ENCODE data around the gene TPM2.

Gene TPM2

DNA sequence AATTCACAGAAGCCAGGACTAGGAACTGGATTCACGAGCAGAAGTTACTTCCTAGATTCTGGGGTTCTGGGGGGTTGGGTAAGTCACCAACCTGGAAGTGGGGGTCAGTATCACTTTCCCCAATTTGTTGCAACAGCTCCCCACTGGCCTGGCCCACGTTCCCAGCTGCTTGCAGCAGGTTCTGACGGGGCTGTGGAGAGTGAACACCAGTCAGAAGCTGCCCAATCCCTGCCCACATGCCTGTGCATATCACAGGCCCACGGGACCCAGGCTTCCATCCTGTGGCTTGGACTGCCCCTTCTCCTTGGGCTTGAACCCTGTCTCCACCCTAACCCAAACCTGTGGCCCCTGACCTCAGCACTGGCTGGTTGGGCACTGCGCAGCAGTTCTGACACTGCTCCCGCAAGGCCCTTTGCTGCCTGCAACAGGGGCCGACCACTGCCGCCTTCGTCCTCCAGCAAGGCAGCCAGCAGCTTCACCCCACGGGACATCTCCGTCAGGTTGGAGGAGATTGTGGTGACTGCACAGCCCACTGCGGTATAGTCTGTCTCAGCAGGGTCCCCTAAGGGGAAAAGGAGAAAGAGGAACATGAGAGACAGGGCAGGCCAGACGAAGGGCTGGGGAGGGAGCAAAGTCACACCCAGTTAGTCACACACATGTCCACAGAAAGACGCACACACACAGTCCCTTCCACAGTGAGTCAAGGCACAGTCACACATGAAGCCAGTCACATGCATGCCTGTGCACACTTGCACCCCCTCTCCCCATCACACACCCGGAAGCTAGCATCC is 29.2 kb upstream of the TPM2 start:
- DNase-seq (ENCODE audit: low read depth in 2 of 2): no peak

DNA sequence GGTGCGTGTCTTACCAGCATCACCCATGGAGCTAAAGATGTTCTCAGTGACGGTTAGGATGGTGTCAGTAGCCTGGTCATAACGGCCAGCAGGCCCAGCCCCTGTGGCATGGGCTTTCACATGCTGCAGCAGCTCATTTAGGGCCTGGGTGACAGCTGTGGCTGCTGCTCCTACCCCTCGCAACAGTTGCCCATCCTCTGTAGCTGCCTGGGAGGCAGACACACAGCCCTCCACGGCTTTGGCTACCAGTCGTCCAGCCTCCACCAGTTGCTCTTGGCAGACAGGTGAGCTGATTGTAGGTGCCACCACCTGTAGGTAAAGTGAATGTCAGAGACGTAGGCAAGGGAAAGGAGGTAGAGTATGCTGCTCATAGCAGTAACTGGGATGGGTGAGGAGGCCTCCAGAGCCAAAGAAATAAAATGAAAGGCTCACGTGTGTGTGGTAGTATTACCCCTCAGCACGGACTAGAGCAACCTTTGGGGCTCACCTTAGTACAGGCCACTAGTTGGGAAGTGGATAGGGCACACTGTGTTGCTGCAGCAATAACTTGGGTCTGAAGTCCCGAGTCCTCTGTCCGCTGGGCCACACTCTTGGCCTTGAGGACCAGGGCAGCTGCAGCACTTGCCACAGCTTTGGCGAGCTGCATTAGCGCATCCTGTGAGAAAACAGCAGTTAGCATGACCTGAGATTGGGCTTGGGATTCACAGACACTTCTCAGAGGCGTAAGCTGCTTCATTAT is 27.6 kb upstream of the TPM2 start:
- no peak for DNase-seq (ENCODE audit: low read depth in 2 of 2)

DNA sequence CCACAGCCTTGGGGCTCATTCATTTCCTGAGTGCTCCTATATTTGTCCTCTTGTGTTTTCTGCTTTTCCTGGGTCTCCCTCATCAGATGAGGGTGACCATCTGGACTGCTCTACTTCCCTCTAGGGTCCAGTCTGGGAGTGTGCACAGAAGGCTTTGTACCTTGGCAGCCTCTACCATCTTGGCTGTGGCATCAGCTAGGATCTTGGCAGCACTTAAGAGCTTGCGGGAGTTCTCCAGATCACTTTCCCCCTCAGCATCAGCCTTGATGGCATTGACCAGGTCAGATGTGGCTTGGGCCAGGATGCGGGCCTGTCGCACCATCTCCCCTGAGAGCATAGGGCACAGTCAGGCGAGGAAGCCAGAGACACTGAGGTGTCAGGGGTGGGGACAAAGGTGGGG is 26.5 kb upstream of the TPM2 start:
- DNase-seq (ENCODE audit: low read depth in 2 of 2): no peak

DNA sequence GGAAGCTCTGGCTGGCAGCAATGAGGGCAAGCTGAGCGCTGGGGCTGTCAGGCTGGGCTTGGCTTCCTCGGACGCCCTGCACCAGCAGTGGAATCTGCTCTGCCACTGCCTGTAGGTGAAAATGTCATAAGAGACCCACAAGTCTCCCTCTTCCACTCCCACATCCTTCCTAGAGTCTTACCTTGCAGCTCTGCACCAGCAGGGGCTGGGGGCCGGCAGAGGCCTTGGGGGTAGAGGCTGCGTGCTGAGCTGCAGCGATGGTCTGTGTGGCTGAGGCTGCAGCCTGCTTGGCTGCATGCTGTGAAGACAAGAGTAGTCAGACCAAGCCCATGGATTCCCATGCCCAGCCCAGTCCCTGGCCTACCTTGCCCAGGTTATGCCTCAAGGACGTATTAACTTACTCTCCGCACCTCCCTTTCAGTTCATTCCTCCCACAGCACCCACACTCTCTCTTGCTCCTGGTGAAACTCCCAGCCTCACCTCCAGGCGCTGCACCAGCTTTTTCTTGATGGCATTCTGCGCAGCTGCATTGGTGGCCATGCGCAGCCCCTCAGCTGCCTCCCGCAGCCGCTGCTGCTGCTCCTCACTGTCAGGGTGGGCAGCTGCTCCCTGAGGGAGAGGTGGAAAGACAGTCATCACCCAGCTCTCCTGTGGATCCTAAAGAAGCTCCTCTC is 25.0 kb upstream of the TPM2 start:
- no peak for DNase-seq (ENCODE audit: low read depth in 2 of 2)

DNA sequence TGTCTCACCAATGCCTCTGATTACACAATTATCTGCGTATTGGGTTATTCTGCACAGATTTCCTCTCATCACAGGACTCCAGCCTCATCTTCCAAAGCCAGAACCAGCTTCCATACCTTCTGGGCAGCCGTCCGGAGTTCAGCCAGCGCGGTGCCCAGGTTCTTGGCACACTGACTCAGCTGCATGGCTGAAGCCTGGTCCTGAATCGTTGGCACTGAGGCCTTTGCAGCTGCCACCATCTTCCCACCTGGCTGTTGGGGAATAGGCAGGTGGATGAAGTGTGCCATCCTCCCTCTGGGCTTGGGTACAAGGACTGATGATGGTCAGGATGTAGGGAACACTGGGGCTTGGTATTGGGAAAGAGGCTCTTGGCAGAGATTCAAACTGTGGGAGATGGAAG is 24.4 kb upstream of the TPM2 start:
- no peak for DNase-seq (ENCODE audit: low read depth in 2 of 2)

DNA sequence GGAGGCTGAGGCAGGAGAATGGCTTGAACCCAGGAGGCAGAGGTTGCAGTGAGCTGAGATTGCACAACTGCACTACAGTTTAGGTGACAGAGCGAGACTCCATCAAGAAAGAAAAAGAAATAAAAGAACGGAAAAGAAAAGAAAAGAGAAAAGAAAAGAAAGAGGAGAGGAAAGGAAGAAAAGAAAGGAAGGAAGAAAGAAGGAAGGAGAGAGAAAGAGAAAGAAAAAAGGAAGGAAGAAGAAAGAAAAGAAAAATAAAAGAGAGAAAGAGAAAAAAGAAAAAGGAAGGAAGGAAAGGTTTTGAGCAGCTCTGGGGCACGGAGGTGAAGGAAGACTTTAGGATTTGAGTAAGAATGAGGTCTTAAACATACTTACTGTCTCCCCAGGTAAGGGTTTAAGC is 23.9 kb upstream of the TPM2 start:
- no peak for DNase-seq (ENCODE audit: low read depth in 2 of 2)

DNA sequence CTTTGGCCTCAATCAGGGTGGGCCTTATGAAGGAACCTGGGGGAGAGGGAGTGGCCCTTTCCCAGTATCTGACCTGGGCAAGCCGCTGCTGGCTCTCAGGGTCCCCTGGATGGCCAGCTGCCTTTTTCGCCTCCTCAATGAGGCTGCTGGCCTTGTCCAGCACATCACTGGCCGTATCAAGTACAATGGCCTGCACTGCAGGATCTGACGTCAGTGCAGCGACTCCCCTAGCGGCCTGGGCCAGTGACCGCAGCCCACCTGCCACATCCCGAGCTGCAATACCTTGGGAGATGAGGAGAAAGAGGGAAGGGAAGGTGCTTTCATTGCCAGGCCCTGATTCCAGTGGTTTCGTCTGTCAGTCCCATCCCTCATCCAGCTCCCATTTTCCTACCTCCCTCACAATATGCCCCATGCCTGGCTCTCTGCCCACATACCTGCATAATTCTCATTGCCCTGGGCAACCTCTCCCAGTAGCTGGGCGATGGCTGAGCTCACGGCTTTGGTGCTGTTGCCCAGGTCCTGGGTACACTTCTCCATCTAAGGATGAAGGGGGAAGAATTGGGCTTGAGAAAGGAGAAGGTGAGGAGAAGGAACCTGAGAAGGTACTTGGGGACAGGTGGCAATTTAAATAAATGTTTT is 23.2 kb upstream of the TPM2 start:
- DNase-seq (ENCODE audit: low read depth in 2 of 2): no peak

DNA sequence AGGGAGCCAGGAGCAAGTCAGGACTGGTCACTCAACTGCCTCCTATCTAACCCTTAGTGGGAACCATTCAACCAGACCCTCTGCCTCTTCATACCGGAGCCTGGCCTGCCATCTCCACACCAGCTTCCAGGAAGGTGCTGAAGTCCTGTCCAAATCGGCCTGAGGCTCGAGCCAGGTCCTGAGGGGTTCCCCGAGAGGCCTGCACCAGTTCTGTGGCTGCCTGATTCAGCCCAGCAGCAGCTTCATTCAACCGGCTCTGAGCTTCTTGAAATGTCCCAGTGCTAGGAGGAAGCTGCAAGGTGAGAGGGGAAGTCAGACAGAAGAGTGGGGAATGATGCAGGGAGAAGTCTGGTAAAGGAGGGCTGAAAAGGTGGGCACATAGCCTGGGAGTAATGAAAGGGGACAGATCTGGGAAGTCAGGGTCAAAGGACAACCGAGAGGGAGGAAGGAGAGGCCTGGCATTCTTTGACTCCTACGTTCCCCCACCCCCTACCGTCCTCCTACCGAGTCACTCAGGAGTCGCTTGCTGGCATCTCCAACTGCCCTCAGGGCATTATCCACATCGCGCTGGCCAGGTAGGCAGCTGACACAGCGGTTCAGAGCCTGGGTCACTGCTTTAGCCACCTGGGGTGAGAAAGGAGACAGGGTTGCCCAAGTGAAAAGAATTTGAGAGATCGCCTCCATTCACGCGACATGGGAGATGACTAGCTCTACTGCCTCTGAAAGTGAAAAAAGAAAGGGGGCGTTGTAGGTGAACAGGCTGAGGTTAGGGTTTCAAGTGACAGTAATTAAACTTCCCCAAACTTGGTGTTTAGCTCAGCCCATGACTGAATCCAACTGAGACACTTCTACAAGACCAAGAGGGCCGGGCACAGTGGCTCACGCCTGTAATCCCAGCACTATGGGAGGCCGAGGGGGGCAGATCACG is 22.0 kb upstream of the TPM2 start:
- no peak for DNase-seq (ENCODE audit: low read depth in 2 of 2)

DNA sequence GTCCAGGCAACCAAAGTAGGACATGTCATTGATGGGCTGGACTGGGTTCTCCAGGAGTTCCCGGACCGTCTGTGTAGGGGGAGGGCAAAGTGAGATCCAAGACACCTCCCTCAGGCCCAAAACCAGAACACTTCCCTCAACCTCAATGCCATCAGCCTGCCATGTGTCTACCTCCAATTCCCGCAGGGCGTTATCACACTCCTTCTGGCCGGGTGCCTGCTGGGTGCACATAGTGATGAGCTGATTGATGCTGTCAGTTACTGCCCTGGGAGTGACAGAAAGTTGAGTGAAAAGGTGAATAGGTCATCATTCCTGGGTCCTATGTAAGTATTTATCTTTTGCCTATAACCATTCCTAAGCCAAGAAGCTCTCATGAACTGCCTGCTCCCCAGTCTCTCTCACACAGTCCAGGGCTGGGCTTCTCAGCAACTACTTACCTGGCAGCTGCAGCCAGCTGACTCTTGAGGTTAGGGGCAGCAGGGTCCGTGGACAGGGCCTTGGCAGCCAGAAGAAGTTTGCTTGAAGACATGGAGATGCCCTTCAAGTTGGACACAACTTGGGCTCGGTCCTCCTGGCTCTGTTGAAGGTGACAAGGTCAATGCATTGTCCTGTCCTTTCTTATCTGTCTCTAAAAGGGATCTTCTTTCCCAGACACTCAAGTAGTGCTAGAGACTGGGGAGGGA is 21.2 kb upstream of the TPM2 start:
- DNase-seq (ENCODE audit: low read depth in 2 of 2): no peak

DNA sequence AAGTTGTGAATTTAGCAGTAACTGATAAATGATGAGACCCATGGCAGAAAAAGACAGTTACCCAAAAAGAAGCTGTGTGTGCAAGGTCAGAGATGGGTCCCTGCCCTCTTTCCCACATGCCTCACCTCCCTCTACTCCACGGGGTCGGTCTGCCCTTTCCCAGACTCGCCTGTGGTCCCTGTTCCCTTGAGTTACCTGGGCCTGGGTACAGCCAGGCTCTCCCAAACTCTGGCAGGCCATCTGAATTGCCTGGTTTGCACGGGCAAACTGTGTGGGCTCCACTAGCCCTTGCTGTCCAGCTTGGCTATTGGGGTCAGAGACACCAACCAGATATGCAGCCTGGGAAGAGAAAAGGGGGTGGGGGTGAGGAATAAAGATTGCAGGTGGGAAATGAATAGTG is 18.4 kb upstream of the TPM2 start:
- DNase-seq (ENCODE audit: low read depth in 2 of 2): no peak

DNA sequence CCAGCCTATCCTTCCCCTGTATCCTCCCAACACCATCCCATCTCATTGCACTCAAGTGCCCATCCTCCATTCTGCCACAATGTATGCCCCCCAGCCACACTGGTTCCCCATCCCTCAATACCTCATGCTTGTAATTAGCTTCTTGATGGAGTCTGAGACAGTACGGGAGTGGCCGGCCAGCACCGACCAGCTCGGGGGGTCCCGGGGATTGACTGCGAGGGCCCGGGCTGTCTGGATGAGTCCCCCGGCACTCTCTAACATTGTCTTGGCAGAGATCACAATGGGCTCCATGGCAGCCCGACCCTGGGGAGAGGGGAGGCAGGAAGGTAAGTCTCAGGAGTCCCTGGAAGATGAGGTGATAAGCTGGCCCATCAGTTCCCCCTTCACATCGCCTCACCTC is 17.2 kb upstream of the TPM2 start:
- DNase-seq (ENCODE audit: low read depth in 2 of 2): no peak

DNA sequence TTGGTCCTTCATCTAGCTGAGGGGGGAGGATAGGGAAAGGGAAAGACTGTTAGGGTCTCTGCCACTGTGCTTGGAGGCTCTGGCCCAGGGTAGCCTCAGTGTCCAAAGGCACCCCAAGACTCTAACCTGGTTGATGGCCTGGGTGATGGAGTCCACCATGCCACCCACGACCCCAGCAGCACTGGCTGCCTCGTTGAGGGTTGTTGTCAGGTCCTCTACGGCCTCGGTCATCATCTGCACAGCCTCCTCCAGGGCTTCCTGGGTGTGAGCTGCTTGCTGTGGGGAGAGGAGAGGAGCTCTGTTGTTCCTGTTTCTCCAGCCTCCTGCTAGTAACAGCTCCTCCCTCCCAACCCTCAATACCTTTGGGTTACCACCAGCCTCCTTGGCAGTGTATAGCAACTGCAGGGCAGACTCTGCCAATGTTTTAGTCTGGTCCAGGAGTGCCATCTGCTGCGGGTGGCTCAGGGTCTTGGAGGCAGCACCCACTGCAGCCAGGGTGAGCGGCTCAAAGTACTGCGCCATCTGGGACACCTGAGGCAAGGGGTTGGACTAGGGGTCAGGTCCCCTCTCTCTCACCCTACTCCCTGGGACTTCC is 16.2 kb upstream of the TPM2 start:
- no peak for DNase-seq (ENCODE audit: low read depth in 2 of 2)

DNA sequence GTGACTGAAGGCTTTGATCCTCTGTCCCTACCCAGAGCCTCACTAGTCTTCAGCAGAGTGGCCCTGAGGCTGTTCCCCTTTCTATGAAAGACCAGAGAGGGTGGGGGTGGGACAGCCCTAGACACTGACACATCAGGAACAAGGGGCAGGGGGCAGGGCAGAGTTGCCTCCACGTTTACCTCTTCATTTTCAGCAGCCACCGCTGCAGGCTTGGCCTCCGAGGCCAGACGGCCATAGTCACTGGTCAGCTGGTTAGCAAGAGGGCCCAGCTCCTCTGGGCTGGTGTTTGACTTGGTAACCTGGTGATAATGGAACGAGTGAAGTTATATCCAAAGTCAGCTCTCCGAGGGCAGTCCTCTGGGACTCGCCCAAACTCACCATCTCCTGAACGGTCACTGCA is 15.6 kb upstream of the TPM2 start:
- no peak for DNase-seq (ENCODE audit: low read depth in 2 of 2)

DNA sequence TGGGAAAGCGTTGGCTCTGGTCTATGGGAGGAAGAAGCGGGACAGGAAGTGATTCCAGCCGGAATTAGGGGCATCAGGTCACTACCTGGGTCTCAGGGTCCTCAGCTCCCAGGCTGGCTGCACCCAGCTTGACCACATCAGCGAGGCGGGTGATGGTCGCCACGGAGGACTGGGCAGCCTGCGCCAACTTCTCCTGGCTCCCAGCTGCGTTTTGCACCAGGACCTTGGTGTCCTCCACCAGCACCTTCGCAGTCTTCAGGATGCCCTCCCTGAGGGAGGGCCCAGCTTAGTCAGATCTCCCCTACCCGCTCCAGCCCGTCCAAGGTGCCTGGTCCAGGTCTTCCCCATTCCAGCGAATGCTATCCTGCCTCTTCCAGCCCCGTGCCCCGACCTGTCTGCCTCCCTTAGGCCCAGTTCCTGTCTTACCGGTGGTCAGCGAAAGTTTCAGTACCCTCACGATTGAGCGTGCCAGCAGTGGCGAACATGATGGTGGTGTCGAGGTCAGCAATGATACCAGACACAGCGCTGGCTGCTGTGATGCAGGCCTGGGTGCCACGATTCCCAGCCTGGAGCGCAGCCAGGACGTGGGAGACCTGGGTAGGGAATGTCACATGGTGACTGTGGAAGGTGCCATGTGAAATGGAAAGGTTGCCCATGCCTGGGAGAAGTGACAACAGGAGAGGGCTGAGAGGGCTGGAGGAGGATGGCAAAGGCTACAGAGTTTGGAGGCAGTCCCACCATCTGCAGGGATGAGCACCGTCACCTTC is 14.4 kb upstream of the TPM2 start:
- DNase-seq (ENCODE audit: low read depth in 2 of 2): no peak

DNA sequence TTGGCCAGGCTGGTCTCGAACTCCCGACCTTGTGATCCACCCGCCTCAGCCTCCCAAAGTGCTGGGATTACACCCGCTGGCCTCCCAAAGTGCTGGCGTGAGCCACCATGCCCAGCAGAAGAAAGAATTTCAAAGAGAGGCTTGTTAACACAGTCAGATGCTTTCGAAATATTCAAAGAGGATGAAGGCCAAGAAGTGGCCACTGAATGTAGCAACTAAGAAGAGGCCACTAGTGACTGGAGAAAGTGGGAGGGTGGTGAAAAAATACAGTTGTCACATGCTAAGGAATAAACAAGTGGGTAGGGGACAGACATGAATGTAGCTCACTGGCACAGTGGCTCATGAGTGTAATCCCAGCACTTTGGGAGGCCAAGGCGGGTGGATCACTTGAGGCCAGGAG is 13.0 kb upstream of the TPM2 start:
- DNase-seq (ENCODE audit: low read depth in 2 of 2): no peak

DNA sequence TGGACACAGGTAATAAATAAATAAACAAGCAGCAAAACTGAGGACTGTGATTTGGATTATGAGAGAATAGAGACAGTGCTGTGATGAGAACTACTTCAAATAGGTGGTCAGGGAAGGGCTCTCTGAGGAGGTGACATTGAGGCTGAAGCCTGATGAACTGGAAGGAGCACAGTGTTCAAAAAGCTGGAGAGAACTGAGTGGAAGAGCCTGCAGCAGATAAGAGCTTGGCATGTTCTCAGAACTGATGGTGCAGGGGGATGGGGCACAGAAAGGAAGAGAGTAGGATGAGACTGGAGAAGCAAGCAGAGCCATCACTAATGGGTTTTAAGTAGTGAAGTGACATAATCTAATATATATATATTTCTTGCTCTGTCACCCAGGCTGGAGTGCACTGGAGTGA is 11.2 kb upstream of the TPM2 start:
- no peak for DNase-seq (ENCODE audit: low read depth in 2 of 2)

DNA sequence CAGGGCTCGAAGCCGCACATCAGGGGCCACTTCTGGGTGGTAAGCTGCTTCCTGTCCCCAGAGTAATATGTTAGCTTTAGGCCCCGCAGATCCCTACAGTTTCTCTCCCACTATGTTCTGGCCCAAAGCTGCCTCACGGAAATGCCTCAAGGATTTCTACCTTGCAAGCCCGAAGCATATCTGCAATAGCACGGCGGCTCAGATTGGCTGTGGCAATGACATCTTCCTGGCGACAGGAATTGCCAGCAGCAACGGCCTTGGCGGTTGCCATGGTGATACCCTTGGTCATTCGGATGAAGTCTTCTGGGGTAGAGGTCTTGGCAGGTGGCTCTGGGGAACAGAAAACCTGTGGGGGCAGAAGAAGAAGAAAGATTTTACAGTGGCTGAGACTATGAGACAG is 10.3 kb upstream of the TPM2 start:
- DNase-seq (ENCODE audit: low read depth in 2 of 2): no peak

DNA sequence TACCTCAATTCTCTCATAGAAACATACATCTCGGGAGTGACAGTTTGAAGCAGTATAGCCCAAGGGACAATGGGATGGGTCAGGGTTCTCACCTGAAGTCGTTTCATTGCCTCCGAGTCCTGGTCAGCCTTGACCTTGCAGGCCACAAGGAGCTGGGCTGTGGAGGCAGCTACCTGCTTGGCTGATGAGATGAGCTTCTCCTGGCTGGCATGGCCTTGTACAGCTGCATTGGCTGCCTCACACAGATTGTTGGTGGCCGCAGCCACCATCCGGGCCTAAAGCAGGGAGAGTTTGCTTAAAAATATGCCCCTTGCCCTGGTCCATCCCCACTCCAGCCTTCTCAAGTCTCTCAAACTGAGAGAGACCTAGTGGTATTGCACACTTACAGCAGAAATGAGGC is 8.5 kb upstream of the TPM2 start:
- no peak for DNase-seq (ENCODE audit: low read depth in 2 of 2)

DNA sequence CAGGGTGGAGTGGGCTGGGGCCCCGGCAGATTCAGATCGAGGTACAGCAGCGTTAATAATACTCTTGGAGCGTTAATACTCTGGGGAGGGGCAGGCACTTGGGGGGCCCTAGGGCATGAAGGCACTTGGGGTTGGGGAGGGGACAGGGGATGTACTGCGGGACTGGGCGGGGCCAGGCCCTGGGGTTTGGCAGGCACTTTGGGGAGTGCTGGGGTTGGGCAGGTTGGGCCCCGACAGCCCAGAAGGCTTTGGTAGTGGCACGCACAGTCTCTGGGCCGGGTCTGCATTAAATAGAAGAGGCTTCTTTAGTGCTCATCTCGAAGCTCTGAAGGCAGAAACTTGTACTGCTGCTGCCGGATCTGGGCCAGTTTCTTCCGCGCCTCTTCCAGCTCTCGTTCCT is 7.8 kb upstream of the TPM2 start:
- no peak for DNase-seq (ENCODE audit: low read depth in 2 of 2)
